Gastrocnemius medialis (tissue), 4 donors: ENCODE measurements around the gene LMCD1.

Experiments
- POLR2A ChIP-seq, 2 donors: fragments of 450-650 bp; IDR thresholded peaks; one replicate each; pipeline ENCODE4 v1.6.1; 2017; ENCODE audit warnings: antibody characterized with exemption in 2 of 2, mild to moderate bottlenecking in 2 of 2, moderate library complexity in 2 of 2
- TF ChIP-seq, protein P1 (sequence below), 5 experiments: fragments of 450-650 bp in 3 of 5; fragments of 200-600 bp in 2 of 5; sonication (generic) in 2 of 5; IDR thresholded peaks in 4 of 5; conservative IDR thresholded peaks in 1 of 5; 1 replicate in 4 of 5; 2 replicates in 1 of 5; pipeline ENCODE4 v1.5.1; 2016 to 2019; ENCODE audit warnings: antibody characterized with exemption in 5 of 5, mild to moderate bottlenecking in 3 of 5, moderate library complexity in 3 of 5

DNA sequence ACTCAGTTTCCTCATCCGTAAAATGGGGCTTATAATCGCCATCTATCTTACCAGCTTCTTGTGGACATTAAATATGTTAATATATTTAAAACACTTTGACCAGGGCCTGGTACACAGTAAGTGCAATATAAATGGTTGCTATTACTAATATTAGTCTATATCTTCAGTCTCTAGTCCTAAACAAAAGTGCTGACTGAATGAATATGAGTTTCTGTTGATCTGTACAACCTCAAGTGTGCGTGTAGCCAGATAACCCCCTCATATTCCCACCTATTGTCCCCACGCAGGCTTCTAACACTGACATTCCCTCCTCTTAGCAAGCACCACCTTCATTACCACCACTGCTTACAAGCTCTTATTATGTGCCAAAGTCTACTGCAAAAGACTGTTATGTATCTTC is 27.6 kb upstream of the LMCD1 start:
- TF ChIP-seq, protein P1, sequence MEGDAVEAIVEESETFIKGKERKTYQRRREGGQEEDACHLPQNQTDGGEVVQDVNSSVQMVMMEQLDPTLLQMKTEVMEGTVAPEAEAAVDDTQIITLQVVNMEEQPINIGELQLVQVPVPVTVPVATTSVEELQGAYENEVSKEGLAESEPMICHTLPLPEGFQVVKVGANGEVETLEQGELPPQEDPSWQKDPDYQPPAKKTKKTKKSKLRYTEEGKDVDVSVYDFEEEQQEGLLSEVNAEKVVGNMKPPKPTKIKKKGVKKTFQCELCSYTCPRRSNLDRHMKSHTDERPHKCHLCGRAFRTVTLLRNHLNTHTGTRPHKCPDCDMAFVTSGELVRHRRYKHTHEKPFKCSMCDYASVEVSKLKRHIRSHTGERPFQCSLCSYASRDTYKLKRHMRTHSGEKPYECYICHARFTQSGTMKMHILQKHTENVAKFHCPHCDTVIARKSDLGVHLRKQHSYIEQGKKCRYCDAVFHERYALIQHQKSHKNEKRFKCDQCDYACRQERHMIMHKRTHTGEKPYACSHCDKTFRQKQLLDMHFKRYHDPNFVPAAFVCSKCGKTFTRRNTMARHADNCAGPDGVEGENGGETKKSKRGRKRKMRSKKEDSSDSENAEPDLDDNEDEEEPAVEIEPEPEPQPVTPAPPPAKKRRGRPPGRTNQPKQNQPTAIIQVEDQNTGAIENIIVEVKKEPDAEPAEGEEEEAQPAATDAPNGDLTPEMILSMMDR (IDR thresholded peaks at IDR 0.05 in 4 of 5, conservative IDR thresholded peaks at IDR 0.05 in 1 of 5): no peak
- TF ChIP-seq POLR2A (IDR thresholded peaks at IDR 0.05): no peak
